ENCODE measurements around the gene EDAR. TPM values are rescaled to one million over a fixed set of nuclear protein-coding genes. Genes with fewer than 3 reads are reported as not detected.

The EDAR gene
- total and polyA plus RNA-seq, 8 donors, result 0.47 to 8.1 (median 5.9) TPM; not detected in 1

- Histone ChIP-seq H3K27me3 (no peaks in the 10 kb centered on the region), H3K4me3 (no peak overlapping the region), H3K27ac (no peak overlapping the region), H3K36me3 (no peaks in the 10 kb centered on the region), H3K9me3 (no peaks in the 10 kb centered on the region), H3K4me1 (no peaks in the 10 kb centered on the region)
- intact Hi-C loops (cut with DNase I), result no loop called here
- TF ChIP-seq, protein P1, sequence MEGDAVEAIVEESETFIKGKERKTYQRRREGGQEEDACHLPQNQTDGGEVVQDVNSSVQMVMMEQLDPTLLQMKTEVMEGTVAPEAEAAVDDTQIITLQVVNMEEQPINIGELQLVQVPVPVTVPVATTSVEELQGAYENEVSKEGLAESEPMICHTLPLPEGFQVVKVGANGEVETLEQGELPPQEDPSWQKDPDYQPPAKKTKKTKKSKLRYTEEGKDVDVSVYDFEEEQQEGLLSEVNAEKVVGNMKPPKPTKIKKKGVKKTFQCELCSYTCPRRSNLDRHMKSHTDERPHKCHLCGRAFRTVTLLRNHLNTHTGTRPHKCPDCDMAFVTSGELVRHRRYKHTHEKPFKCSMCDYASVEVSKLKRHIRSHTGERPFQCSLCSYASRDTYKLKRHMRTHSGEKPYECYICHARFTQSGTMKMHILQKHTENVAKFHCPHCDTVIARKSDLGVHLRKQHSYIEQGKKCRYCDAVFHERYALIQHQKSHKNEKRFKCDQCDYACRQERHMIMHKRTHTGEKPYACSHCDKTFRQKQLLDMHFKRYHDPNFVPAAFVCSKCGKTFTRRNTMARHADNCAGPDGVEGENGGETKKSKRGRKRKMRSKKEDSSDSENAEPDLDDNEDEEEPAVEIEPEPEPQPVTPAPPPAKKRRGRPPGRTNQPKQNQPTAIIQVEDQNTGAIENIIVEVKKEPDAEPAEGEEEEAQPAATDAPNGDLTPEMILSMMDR (IDR thresholded peaks at IDR 0.05), result no peak
- peak in 2 of 4 donors; percentile 44 to 51 for DNase-seq
- peak; percentile 43 for ATAC-seq
Observed at GRCh38 chr2:108978709-108979111, 10.3 kb downstream of the EDAR start.

GRCh38 chr2:108975613-108976435 lies 13.2 kb downstream of the EDAR start:
- H3K4me1 ChIP-seq, result no peaks in the 10 kb centered on the region
- ATAC-seq (no peak), DNase-seq (no peak)
- TF ChIP-seq, protein P1 (IDR thresholded peaks at IDR 0.05), result no peak
- H3K36me3 ChIP-seq, result no peaks in the 10 kb centered on the region
- H3K9me3 ChIP-seq, result no peaks in the 10 kb centered on the region
- no peak overlapping the region for H3K27ac ChIP-seq
- no peaks in the 10 kb centered on the region for H3K27me3 ChIP-seq
- intact Hi-C loops (cut with DNase I), result no loop called here
- H3K4me3 ChIP-seq, result no peak overlapping the region

- no peak overlapping the region for H3K4me3 ChIP-seq
- H3K27ac ChIP-seq, result no peak overlapping the region
- H3K9me3 ChIP-seq, result no peaks in the 10 kb centered on the region
- ATAC-seq, result no peak
- no peaks in the 10 kb centered on the region for H3K27me3 ChIP-seq
- DNase-seq, result no peak
- no peaks in the 10 kb centered on the region for H3K36me3 ChIP-seq
- TF ChIP-seq, protein P1 (IDR thresholded peaks at IDR 0.05), result no peak
- intact Hi-C loops (cut with DNase I), result no loop called here
- no peaks in the 10 kb centered on the region for H3K4me1 ChIP-seq
Observed at GRCh38 chr2:108974674-108975073, 14.3 kb downstream of the EDAR start.

DNA sequence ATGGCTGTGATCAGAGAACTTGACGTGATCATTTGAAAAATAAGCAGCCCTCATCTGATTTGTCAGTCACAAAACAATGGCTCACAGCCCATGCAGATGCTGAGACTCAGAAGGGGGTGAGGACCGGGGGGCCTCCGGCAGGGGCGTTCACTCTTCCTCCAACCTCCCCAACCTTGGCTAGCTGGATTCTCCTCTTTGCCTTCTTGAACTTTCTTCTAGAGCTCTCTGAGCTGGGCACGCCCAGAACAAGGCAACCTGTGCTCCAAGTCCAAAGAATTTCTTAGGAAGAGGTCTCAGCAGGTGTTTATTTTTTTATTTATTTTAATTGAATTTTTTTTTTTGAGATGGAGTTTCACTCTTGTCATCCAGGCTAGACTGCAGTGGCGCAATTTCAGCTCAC lies 16.4 kb downstream of the EDAR start:
- no peaks in the 10 kb centered on the region for H3K27me3 ChIP-seq
- H3K36me3 ChIP-seq, result no peaks in the 10 kb centered on the region
- no peak for ATAC-seq
- TF ChIP-seq, protein P1 (IDR thresholded peaks at IDR 0.05), result no peak
- no peak overlapping the region for H3K4me3 ChIP-seq
- intact Hi-C loops (cut with DNase I), result no loop called here
- no peak overlapping the region for H3K27ac ChIP-seq
- H3K4me1 ChIP-seq, result no peaks in the 10 kb centered on the region
- H3K9me3 ChIP-seq, result no peaks in the 10 kb centered on the region
- no peak for DNase-seq

- ATAC-seq (no peak), DNase-seq (no peak)
- Histone ChIP-seq H3K4me3 (no peak overlapping the region), H3K27me3 (no peaks in the 10 kb centered on the region), H3K27ac (no peak overlapping the region), H3K4me1 (no peaks in the 10 kb centered on the region), H3K36me3 (no peaks in the 10 kb centered on the region), H3K9me3 (no peaks in the 10 kb centered on the region)
- TF ChIP-seq, protein P1 (IDR thresholded peaks at IDR 0.05), result no peak
- intact Hi-C loops (cut with DNase I), result no loop called here
Observed at GRCh38 chr2:108971661-108972566, 17.1 kb downstream of the EDAR start.

Measured in left lung (tissue), 10 donors.